Activated CD8-positive, alpha-beta memory T cell treated with anti-CD3 and anti-CD28 coated beads, Interleukin-2, amount 50 U/mL, for 48 hours (primary cell): ENCODE results near the gene GAB2.

Experiments
- DNase-seq: peaks from one replicate; pipeline ENCODE4 v3.0.0-alpha.2; 2020

The GAB2 gene

DNA sequence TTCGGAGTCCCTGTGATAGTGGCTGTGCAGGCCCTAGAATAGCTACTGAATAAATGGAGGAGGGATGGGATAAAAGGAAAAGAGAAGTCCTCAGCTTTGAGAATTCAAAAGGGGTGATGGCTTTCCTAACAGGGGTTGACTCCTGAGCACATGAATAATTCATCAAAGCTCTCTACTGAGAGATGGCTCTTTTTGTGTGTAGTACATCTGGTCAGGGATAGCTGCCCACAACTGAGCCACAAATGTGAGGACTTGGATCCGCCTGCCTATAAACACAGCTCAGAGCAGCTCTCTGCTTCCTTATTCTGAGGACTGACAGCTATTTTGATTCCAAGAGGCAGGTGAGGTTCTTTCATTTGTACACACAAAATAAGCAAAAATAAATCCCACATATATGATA is 146.6 kb downstream of the GAB2 start:
- no peak for DNase-seq

DNA sequence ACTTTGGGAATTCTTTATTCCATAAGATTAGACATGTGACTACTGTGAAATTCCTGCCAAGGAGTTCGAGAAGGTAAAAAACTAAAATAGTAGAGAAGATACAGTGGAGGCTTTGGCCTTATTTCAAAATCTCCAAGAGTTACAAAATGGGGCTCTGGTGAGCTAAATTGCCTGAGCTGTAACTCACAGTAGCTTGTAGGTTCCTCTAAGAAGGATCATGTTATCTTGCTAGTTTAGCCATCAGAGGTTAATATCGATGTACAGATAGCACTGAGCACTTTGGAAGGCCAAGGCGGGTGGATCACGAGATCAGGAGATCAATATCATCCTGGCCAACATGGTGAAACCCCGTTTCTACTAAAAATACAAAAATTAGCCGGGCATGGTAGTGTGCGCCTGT is 147.8 kb downstream of the GAB2 start:
- no peak for DNase-seq

DNA sequence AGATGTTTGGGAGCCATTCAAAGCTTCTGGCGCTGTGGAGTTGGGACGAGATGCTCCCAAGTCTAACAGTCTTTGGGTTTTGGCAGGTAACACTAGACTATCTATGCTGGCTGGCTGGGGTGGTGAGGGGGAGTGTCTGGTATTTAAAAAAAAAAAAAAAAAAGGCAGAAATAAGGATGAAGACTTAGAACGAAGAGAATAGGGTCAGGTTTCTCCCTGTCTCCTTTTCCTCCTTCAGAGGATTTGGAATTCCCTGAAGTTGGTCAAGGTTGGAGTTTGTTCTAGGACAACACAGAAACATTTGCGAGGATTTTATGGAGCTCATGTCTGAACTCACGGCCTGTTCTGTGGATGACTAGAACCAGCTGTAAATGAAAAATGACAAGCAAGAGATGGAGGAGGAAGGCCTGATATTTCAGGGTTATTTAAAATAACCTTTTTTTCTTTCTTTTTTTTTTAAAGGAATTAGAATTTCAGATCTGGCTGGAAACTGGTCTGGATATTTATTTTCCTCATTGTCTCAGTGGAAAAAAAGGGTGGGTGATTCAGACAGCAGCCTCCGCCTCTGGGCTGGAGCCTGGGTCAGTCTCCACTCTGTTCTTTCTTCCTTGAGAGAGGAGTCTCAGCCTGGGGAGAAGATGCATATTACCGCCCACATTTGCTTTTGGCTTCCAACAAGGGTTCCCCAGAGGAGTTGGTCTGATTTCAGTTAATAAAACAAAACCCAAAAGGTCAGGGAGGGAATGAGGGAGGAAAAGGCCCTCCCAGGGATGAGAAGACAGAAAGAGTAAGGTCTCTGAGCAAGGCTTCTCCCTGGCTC is 148.8 kb downstream of the GAB2 start:
- no peak for DNase-seq

DNA sequence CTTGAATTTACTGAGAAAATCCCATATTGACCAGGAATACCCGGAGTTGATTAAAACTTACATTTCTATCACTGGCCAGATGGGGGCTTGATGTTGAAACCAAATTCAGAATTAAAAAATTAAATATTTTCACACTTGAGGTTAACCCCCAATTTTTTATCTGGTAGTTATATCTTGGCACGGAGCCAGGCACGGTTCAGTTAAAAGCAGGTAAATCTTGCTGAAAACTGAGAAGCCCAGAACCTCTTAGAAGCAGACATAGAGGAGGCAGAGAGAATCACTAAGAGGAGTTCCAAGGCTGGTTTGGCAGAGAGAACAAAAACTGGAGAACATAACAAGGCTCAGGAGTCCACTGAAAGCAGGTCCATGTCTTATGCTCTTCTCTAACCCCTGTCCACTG is 151.2 kb downstream of the GAB2 start:
- no peak for DNase-seq

DNA sequence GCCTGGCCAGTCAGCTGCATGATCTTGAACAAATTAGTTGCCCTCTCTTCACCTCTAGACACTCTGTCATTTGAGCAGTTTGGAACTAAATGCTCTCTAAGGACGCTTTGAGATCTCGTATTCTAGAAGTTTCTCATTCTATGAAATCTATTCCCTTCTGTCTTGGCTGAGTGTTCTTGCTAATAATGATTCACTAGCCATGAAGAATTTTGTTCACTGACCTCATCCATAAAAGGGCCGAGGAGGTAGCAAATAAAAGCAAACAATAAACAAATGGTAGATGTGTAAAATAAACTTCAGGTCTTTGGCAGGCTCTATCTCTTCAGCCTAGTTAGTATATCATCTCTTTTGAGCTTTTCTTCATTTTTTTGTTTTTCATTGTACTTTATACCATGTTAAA is 152.3 kb downstream of the GAB2 start:
- no peak for DNase-seq

DNA sequence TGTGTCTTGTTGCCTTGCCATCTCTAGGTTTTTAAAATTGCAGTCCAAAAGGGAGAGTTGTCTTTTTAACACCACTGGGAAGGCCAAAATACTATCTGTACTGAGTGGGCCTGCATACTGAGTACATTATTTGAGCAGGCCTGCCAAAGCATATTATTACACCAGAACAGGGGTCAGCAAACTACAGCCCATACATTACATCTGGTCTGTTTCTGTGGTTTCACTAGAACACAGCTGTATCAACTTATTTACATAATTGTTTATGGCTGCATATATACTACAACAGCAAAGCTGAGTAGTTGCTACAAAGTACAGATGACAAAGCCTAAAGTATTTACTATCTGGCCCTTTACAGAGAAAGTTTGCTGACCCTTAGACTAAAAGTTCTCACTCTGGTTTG is 154.9 kb downstream of the GAB2 start:
- DNase-seq = no peak

DNA sequence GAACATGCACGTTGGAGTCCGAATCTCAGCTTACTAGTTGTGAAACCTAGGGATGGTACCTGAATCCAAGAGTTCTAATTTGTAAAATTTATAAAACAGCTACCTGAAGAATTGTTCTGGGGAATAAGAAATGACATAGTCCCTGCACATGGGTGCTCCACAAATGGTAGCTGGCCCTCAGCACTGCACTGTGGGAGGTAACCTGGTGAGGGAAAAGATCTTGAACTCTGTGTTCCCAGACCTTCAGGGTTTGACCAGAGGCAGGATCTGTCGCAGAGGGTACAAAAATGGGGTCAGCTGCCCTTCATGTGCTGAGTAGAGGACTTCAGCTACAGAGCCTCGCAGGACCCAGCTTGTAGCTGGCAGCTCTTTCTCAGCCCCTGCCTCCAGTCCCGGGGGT is 155.4 kb downstream of the GAB2 start:
- DNase-seq = no peak

DNA sequence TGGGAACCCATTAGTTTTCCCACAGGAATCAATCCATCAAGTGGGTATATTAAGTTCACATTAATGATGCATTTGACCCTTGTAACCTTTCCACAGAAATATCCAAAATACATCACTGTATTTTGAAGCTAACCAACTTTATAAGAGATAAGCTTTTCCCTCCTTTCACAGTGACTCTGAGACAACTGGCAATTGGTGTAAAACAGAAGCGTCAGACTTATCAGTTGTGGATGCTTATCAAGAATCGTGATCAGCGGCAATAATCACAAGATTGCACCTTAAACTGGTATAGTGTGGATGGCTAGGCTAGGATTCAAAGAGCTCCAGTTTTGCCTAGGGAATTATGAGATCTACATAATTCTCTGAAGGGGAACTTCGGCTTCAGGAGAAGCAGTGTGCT is 155.8 kb downstream of the GAB2 start:
- no peak for DNase-seq

DNA sequence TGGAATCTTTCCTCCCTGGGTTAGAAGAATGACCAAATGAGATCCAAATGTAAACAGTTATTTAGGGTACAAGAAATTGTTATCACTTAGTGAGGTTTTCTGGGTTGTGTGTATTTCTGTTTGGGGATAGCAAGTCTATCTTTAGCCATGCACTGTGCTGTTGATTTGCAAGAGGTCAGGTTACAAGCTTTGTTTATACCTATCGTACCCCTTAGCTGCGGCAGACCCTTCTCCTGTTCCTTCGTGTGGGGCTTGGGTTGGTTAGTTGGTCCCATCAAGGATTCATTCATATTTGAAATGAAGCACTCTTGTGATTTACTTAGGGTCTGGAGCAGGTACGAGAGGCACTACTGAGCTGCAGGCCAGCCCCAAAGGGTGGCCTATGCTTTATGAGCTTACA is 156.3 kb downstream of the GAB2 start:
- no peak for DNase-seq

DNA sequence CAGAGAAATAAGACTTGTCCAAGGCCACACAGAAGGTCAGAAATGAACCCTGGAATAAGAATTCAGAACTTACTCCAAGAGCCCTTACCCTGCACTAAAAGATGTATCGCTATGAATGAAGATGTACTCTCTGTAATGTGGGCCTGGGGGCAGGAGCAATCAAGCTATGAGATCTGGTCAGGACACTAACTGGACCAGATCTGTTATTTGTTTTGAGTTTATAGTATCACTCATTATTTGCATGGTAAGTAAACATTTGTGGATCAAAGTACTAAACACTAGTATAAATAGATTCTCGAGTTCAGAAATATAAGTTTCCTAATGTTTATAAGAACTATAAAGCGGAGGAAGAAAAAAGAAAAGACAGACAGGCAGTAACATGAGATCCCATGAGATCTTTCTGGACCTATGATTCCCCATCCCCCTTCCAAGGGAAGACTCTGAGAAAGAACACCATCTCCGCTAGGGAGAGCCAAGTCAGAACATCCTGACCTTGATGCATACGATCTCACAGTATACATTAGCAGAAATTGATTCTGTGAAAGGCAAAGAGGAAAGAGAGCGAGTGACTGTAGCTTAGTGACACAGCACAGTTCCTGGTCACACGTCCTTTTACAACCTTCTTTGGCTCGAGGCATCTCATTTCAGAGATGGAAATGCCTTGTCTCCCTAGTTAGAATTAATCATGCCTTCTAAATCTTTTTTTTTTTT is 157.7 kb downstream of the GAB2 start:
- no peak for DNase-seq

DNA sequence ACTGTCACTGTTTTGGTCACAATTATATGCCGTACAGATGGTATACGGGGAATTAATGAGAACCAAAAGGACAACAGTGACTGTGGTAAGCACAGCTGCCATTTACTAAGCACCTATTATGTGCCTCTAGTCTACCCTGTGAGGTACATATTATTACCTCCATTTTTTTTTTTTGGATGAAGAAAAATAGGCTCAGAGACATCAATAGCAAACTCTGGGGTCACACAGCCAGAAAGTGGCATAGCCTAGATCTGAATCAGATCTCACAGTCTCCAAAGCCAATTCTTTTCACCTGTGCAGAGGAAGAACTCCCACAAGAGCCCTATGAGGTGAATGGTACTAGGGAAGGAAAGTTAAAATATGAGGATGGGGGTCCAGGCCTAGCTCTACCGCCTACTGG is 160.0 kb downstream of the GAB2 start:
- no peak for DNase-seq

DNA sequence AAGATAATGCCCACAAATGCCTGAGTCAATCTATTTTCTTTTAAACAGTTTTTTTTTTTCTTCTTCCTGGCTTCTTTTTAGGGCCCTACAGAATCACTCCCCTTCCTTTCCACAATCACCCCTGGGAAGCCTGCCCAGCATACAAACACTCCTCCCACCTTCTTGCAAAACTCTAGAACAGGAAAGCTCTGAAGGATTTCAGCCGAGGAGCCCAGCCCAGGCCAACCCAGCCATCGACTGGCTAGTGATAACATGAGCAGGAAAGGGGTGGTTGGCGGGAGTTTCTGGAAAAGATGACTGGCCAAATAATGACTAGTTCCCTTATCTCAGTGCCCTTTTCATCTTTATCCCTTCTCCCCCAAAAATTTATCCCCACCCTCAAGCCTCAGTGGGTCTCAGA is 160.7 kb downstream of the GAB2 start:
- DNase-seq = no peak

DNA sequence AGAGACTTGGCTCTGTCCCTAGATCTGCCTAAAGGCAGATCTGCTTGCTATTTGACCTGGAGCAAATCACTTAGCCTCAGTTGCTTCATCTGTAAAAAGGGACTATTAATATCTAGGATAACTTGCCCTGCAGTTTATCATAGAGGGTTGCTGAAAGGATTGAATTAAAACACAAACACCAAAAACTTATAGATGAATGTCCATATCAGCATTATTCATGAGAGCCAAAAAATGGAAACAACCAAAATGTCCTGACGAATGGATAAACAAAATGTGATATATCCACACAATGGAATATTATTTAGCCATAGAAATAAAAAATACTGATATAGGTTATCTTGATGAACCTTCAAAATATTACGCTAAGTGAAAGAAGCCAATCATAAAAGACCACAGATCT is 161.7 kb downstream of the GAB2 start:
- no peak for DNase-seq

DNA sequence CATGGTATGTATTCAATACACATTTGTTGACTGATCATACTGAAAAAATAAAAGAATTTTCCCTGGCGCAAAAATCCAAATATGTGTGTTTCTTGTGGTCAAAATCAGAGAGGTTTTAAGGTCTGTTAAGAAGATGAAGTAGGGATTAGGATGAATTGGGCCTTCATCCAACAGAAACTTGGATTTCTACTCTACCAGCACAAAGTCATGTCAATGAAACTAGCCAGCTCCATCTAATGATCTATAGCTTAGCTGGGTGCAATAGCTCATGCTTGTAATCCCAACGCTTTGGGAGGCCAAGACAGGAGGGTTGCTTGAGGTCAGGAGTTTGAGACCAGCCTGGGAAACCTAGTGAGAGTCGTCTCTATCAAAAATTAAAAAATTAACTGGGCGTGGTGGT is 163.4 kb downstream of the GAB2 start:
- DNase-seq = no peak

DNA sequence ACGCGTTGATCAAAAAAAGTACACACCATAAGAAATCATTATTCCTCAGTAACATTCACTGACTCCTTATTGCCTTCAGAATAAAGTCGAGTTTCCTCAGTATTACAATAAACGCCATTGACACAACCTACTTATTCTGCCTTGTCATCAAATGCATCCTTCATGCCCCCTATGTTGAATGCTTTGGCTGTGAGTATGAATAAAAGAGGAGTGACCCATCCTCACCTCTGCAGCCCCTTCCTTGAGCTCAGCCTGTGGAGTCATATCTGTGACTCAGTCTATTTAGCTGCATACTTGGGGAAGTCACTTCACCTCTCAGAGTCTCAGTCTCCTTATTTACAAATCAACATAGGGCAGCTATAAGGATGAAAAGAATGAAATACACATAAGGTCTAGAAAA is 163.8 kb downstream of the GAB2 start:
- DNase-seq = no peak

DNA sequence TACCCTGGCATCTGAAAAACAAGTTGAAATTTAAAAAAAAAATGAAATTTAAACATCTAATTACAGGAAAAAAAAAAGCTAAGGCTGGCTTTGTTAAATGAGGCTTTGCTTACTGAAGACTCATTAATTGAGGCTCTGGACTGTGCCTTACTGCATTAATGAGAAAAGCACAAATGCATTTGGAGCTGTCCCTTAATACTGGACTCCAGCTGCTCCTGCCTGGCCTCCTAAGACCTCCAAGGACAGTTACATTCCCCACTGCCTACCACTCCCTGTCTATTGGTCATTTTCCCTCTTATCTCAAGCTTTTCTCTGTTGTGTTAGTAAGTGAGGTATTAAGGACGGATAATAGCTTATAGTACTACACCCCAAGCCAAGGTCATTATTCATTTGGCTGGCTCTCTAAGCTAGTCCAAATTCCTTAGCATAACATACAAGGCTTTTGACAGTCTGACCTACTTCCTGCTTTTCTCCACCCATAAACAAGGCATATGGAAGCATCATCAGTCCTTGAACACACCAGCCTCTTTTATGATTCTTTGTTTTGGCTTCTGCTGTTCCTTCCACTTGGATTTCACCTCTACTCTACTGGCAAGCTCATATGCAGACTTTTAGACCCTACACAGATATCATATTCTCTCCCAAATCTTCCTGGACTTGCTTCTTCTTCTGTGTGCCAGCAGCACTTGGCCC is 166.4 kb downstream of the GAB2 start:
- DNase-seq = no peak

DNA sequence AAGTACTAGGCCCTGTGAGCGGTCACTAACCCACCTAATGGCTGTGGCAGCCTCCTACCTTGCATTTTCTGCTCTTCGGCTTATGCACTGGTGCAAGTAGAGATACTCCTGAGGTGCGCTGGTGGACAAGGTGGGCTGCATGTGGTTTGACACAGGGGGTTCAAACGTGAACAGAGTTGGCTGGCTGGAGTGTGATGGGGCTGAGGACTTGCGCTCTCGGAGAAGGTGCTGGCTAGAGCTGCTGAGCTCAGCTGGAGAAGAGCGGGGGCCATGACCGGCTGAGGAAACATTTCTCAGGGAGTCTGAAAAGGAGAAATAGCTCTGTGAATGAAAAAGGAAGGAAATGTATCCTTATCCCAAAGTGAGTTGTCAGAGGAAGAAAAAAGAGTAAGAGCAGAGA is 167.5 kb downstream of the GAB2 start:
- no peak for DNase-seq

DNA sequence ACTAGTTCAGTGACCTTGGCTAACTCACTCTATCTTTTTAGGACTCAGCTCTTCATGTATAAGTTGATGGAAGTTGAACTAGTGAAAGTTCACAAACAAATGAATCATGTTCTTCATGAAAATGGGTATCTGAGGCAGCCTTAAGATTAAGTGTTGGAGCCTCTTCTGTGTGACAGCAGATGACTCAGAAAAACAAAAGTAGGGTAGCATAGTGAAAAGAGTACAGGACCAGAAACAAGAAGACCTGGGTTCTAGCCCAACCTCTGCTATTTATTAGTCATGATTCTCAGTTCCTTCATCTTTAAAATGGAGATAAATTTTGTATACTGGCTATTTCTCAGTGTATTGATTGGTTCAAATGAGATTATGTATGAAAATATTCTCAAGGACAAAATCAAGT is 168.7 kb downstream of the GAB2 start:
- no peak for DNase-seq

DNA sequence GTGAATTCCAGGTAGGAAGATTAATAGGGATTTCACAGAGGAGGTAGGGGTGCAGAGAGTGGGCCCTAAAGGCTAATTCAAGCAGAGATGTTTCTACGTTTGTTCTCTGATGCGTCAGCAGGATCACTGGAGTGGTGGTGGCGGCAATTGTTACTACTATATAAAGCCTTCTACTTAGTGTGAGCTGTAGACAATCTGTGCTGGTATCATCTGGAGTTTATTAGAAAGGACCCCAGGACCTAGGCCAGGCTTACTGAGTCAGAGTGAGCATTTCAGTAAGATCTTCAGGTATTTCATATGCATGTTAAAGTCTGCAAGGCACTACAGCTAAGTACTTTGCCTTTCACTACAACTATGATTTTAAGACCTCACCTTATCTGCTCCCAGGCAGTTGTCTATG is 169.4 kb downstream of the GAB2 start:
- no peak for DNase-seq

DNA sequence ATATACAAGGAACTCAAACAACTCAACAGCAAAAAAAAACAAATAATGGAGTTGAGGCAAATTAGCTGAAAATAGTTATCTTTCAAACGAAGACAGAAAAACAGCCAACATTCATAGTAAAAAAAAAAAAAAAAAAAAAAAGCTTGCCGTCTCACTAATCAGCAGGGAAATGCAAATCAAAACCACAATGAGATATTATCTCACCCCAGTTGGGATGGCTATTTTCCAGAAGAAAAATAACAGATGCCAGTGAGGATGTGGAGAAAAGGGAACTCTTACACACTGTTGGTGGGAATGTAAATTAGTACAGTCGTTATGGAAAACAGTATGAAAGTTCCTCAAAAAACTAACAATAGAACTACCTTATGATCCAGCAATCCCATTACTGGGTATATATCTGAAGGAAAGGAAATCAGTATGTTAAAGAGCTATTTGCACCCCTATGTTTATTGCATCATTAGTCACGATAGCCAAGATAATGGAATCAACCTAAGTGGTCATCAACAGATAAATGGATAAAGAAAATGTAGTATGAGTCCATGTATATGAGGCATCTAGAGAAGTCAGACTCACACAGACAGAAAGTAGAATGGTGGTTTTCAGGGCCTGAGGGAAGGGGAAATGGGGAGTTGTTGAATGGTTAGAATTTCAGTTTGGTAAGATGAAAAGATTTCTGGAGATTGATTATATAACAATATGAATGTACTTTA is 172.9 kb downstream of the GAB2 start:
- no peak for DNase-seq

DNA sequence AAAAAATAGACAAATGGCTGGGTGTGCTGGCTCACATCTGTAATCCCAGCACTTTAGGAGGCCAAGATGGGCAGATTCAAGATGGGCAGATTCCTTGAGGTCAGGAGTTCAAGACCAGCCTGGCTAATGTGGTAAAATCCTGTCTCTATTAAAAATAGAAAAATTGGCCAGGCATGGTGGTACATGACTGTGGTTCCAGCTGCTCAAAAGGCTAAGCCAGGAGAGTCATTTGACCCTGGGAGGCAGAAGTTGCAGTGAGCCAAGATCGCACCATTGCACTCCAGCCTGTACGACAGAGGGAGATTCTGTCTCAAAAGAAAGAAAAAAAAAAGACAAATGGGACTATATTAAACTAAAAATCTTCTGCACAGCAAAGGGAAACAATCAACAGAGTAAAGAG is 173.5 kb downstream of the GAB2 start:
- no peak for DNase-seq

DNA sequence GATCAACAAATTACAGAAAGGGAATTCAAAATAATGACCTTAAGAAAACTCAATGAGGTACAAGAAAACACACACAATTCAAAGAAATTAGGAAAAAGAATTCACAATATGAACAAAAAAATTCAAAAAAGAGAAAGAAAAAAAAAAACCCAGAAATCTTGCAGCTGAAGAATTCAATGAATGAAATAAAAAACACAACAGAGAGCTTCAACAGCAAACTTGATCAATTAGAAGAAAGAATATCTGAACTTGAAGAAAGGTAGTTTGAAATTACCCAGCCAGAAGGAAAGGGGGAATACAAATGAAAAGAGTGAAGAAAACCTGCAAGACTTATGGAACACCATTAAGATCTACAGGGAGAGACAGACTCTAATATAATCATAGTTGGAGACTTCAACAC is 176.1 kb downstream of the GAB2 start:
- DNase-seq = no peak

DNA sequence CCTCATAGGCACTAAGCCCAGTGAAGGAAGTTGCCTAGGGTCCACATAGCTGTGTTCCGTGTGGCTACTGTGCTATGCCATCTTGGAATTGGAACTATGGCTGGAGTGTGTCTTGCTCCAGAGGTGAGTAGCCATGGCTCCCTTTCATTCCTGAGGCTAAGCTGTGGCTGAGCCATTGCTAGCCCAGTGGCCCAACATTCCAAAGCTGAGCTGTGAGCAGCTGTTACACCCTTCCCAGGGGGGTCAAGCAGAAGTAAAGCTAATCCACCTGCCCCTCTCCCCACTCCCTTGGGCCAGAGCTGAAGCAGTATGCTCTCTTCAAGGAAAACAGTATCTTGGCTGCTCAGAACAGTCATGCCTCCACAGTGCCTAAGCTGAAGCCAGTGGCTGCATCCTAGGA is 177.8 kb downstream of the GAB2 start:
- no peak for DNase-seq
